Liver (tissue), 3 donors: ENCODE measurements around the gene CYP8B1.

Experiments
- CTCF ChIP-seq: fragments of 150-350 bp; IDR thresholded peaks from 2 replicates; pipeline ENCODE4 v1.5.1; 2017; ENCODE audit warnings: improper control_type of control experiment, low read depth, low read length; ENCODE audit not compliant: missing input control
- FOXA1 ChIP-seq: IDR thresholded peaks from 2 replicates; pipeline ENCODE4 v1.6.1; 2016; ENCODE audit warnings: antibody characterized with exemption
- GABPA ChIP-seq, 2 donors: IDR thresholded peaks in 1 of 2; conservative IDR thresholded peaks in 1 of 2; 2 replicates each; pipeline ENCODE4 v1.6.1; 2016; ENCODE audit warnings: antibody characterized with exemption in 2 of 2, mild to moderate bottlenecking in 1 of 2, moderate library complexity in 1 of 2
- HNF4A ChIP-seq, 2 donors: conservative IDR thresholded peaks; 2 replicates each; pipeline ENCODE4 v1.6.1; 2016; ENCODE audit warnings: antibody characterized with exemption in 2 of 2, mild to moderate bottlenecking in 2 of 2
- JUND ChIP-seq, 2 donors: IDR thresholded peaks; 2 replicates each; pipeline ENCODE4 v1.6.1; 2016; ENCODE audit warnings: antibody characterized with exemption in 2 of 2
- MAX ChIP-seq: IDR thresholded peaks from 2 replicates; pipeline ENCODE4 v1.6.1; 2016; ENCODE audit warnings: antibody characterized with exemption
- RAD21 ChIP-seq, 2 donors: IDR thresholded peaks; 2 replicates each; pipeline ENCODE4 v1.6.1; 2016; ENCODE audit warnings: antibody characterized with exemption in 2 of 2, mild to moderate bottlenecking in 2 of 2
- REST ChIP-seq: IDR thresholded peaks from 2 replicates; pipeline ENCODE4 v1.6.1; 2016; ENCODE audit warnings: antibody characterized with exemption, mild to moderate bottlenecking
- RXRA ChIP-seq, 2 donors: IDR thresholded peaks; 2 replicates each; pipeline ENCODE4 v1.6.1; 2017 to 2018; ENCODE audit warnings: antibody characterized with exemption in 2 of 2, mild to moderate bottlenecking in 1 of 2
- SP1 ChIP-seq: IDR thresholded peaks from 2 replicates; pipeline ENCODE4 v1.6.1; 2018; ENCODE audit warnings: antibody characterized with exemption, mild to moderate bottlenecking
- YY1 ChIP-seq: IDR thresholded peaks from 2 replicates; pipeline ENCODE4 v1.6.1; 2016; ENCODE audit warnings: antibody characterized with exemption, mild to moderate bottlenecking
- ZBTB33 ChIP-seq: IDR thresholded peaks from 2 replicates; pipeline ENCODE4 v1.6.1; 2016; ENCODE audit warnings: antibody characterized with exemption
- donor health status: healthy.
- donor health status: healthy.

GRCh38 chr3:42872718-42873117, 3.0 kb downstream of the CYP8B1 start:
- TF ChIP-seq ZBTB33 (no peak), CTCF (no peak), GABPA (IDR thresholded peaks at IDR 0.05 in 1 of 2, conservative IDR thresholded peaks at IDR 0.05 in 1 of 2) (no peak), SP1 (peak; percentile 20), MAX (no peak), HNF4A (conservative IDR thresholded peaks at IDR 0.05) (peak in 1 of 2 donors; percentile 9), REST (peak; percentile 36), JUND (IDR thresholded peaks at IDR 0.05) (no peak), RAD21 (IDR thresholded peaks at IDR 0.05) (no peak), YY1 (no peak), RXRA (IDR thresholded peaks at IDR 0.05) (peak in 1 of 2 donors; percentile 14), FOXA1 (no peak)
